B cell (primary cell): ENCODE measurements around the gene MYB.
"Not testable (repeated sequence)": the region's sequence is repeated elsewhere in the genome, so short reads cannot be mapped to it uniquely, and the experiment has no call there.

Experiments
- EZH2 ChIP-seq: IDR thresholded peaks from 2 replicates; pipeline ENCODE4 v1.6.1; 2012; ENCODE audit warnings: borderline replicate concordance, low read depth, mild to moderate bottlenecking, moderate library complexity, low read length; ENCODE audit not compliant: insufficient read depth, poor library complexity, severe bottlenecking
- TF ChIP-seq, protein P1 (sequence below): fragments of 200-600 bp; IDR thresholded peaks from one replicate; pipeline ENCODE4 v1.8.0; 2022; ENCODE audit warnings: antibody characterized with exemption, mild to moderate bottlenecking

DNA sequence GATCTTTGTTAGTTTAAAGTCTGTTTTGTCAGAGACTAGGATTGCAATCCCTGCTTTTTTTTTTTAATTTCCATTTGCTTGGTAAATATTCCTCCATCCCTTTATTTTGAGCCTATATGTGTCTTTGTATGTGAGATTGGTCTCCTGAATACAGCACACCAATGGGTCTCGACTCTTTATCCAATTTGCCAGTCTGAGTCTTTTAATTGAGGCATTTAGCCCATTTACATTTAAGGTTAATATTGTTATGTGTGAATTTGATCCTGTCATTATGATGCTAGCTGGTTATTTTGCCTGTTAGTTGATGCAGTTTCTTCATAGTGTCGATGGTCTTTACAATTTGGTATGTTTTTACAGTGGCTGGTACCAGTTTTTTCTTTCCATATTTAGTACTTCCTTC is 27.0 kb upstream of the MYB start:
- TF ChIP-seq, protein P1, sequence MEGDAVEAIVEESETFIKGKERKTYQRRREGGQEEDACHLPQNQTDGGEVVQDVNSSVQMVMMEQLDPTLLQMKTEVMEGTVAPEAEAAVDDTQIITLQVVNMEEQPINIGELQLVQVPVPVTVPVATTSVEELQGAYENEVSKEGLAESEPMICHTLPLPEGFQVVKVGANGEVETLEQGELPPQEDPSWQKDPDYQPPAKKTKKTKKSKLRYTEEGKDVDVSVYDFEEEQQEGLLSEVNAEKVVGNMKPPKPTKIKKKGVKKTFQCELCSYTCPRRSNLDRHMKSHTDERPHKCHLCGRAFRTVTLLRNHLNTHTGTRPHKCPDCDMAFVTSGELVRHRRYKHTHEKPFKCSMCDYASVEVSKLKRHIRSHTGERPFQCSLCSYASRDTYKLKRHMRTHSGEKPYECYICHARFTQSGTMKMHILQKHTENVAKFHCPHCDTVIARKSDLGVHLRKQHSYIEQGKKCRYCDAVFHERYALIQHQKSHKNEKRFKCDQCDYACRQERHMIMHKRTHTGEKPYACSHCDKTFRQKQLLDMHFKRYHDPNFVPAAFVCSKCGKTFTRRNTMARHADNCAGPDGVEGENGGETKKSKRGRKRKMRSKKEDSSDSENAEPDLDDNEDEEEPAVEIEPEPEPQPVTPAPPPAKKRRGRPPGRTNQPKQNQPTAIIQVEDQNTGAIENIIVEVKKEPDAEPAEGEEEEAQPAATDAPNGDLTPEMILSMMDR = not testable (repeated sequence)
- not testable (repeated sequence) for TF ChIP-seq EZH2
